Suppressor macrophage (primary cell): Measurements from ENCODE around the gene EML4.

Experiments
- DNase-seq, 4 experiments: peaks; one replicate each; pipeline ENCODE4 v3.0.0-alpha.2; 2020 to 2022

The EML4 gene

GRCh38 chr2:42137125-42137841 is 31.9 kb upstream of the EML4 start:
- DNase-seq, result peak in 1 of 4 experiments; percentile 64

GRCh38 chr2:42138163-42139015 is 30.8 kb upstream of the EML4 start:
- DNase-seq, result no peak

- DNase-seq, result no peak
Measured at GRCh38 chr2:42139101-42139500, 30.1 kb upstream of the EML4 start.

- no peak for DNase-seq
Measured at GRCh38 chr2:42140496-42140895, 28.7 kb upstream of the EML4 start.

- DNase-seq, result peak; percentile 74 to 84 (median 82)
Measured at GRCh38 chr2:42141687-42142546, 27.2 kb upstream of the EML4 start.

GRCh38 chr2:42142547-42143184 is 26.5 kb upstream of the EML4 start:
- peak in 3 of 4 experiments; percentile 32 to 73 (median 39) for DNase-seq

GRCh38 chr2:42147641-42148274 is 21.4 kb upstream of the EML4 start:
- DNase-seq, result peak in 2 of 4 experiments; percentile 40 to 44

GRCh38 chr2:42150159-42150558 is 19.0 kb upstream of the EML4 start:
- DNase-seq, result no peak

- DNase-seq, result no peak
Measured at GRCh38 chr2:42153944-42154581, 15.1 kb upstream of the EML4 start.

GRCh38 chr2:42156721-42157120 is 12.4 kb upstream of the EML4 start:
- no peak for DNase-seq

GRCh38 chr2:42161444-42161843 is 7.7 kb upstream of the EML4 start:
- DNase-seq, result no peak

- DNase-seq, result no peak
Measured at GRCh38 chr2:42163444-42164045, 5.6 kb upstream of the EML4 start.

GRCh38 chr2:42164046-42164445 is 5.1 kb upstream of the EML4 start:
- no peak for DNase-seq

- no peak for DNase-seq
Measured at GRCh38 chr2:42164971-42165370, 4.2 kb upstream of the EML4 start.

GRCh38 chr2:42167458-42167857 is 1.7 kb upstream of the EML4 start:
- DNase-seq, result no peak

- no peak for DNase-seq
Measured at GRCh38 chr2:42168459-42169099, 574 bp upstream of the EML4 start.

GRCh38 chr2:42169874-42170521 is 845 bp downstream of the EML4 start:
- peak; percentile 31 to 53 (median 40) for DNase-seq

GRCh38 chr2:42170619-42171395 is 1.7 kb downstream of the EML4 start:
- no peak for DNase-seq

- peak in 2 of 4 experiments; percentile 8 to 10 for DNase-seq
Measured at GRCh38 chr2:42171396-42171980, 2.3 kb downstream of the EML4 start.
